ENCODE measurements around the gene XPO1.
"Not testable (repeated sequence)": the region's sequence is repeated elsewhere in the genome, so short reads cannot be mapped to it uniquely, and the experiment has no call there.

The XPO1 gene

GRCh38 chr2:61463769-61464475, 74.2 kb downstream of the XPO1 start:
- DNase-seq = no peak

GRCh38 chr2:61461404-61461803, 76.8 kb downstream of the XPO1 start:
- no peak for DNase-seq

- DNase-seq = no peak
Measured at GRCh38 chr2:61460163-61460562, 78.0 kb downstream of the XPO1 start.

GRCh38 chr2:61456746-61457420, 81.3 kb downstream of the XPO1 start:
- no peak for DNase-seq

GRCh38 chr2:61456070-61456745, 81.9 kb downstream of the XPO1 start:
- DNase-seq = no peak

- not testable (repeated sequence) for DNase-seq
Measured at GRCh38 chr2:61454972-61455371, 83.2 kb downstream of the XPO1 start.

GRCh38 chr2:61454383-61454782, 83.8 kb downstream of the XPO1 start:
- DNase-seq = no peak

GRCh38 chr2:61452392-61452791, 85.8 kb downstream of the XPO1 start:
- no peak for DNase-seq

- no peak for DNase-seq
Measured at GRCh38 chr2:61451178-61451577, 87.0 kb downstream of the XPO1 start.

- no peak for DNase-seq
Measured at GRCh38 chr2:61450144-61450543, 88.0 kb downstream of the XPO1 start.

- no peak for DNase-seq
Measured at GRCh38 chr2:61448229-61448628, 89.9 kb downstream of the XPO1 start.

GRCh38 chr2:61446971-61447370, 91.2 kb downstream of the XPO1 start:
- not testable (repeated sequence) for DNase-seq

GRCh38 chr2:61443342-61444041, 94.7 kb downstream of the XPO1 start:
- no peak for DNase-seq

GRCh38 chr2:61439241-61440002, 98.7 kb downstream of the XPO1 start:
- DNase-seq = no peak

- DNase-seq = no peak
Measured at GRCh38 chr2:61438670-61439069, 99.5 kb downstream of the XPO1 start.

GRCh38 chr2:61437170-61437569, 101.0 kb downstream of the XPO1 start:
- no peak for DNase-seq

- DNase-seq = no peak
Measured at GRCh38 chr2:61436092-61436491, 102.1 kb downstream of the XPO1 start.

- DNase-seq = no peak
Measured at GRCh38 chr2:61435291-61435690, 102.9 kb downstream of the XPO1 start.

GRCh38 chr2:61434314-61434713, 103.8 kb downstream of the XPO1 start:
- no peak for DNase-seq

- no peak for DNase-seq
Measured at GRCh38 chr2:61433606-61434005, 104.5 kb downstream of the XPO1 start.

- no peak for DNase-seq
Measured at GRCh38 chr2:61432990-61433389, 105.2 kb downstream of the XPO1 start.

- DNase-seq = no peak
Measured at GRCh38 chr2:61431345-61431744, 106.8 kb downstream of the XPO1 start.

Data from activated CD4-positive, alpha-beta T cell treated with anti-CD3 and anti-CD28 coated beads, Interleukin-2, Interleukin-6, amounts not matched to agents 100 ng/mL and 50 ng/mL, durations not matched to agents 16 hours and 8 hours (primary cell).